ENCODE data around the gene LPP. TPM values are rescaled to one million over a fixed set of nuclear protein-coding genes. Genes with fewer than 3 reads are reported as not detected.
A peak's percentile ranks its signal among the peaks of the same experiment; 100 is the strongest.

The LPP gene
- total RNA-seq, 5 donors from 2014 or later (not counting 1 experiment from before 2014, with no cell fraction given) = 23.8 to 82.6 (median 39.3) TPM

- Histone ChIP-seq H3K4me1 (ENCODE audit: control insufficient read depth in 1 of 2, extremely low read depth in 1 of 2, insufficient read depth in 2 of 2, low read length in 2 of 2) (peaks cover 22 to 37% of the 10 kb centered on the region in 2 experiments), H3K36me3 (ENCODE audit: control insufficient read depth in 2 of 2, extremely low read depth in 1 of 2, insufficient read depth in 1 of 2, low read length in 1 of 2) (peaks cover 3 to 4% of the 10 kb centered on the region in 2 donors), H3K9me3 (no peaks in the 10 kb centered on the region), H3K27ac (ENCODE audit: low read length) (no peak overlapping the region), H3K27me3 (replicated peaks in 1 of 2; ENCODE audit: control insufficient read depth in 2 of 2, extremely low read depth in 1 of 2, insufficient read depth in 2 of 2, low read length in 1 of 2) (no peaks in the 10 kb centered on the region), H3K4me3 (ENCODE audit: control insufficient read depth in 1 of 2, extremely low read depth in 1 of 2, low read length in 1 of 2) (no peak overlapping the region)
- H3K27ac Mint-ChIP-seq = no peak overlapping the region
- DNase-seq (no peak), ATAC-seq (replicated peaks in 1 of 4) (no peak)
- peaks cover 60 to 76% (median 66%) of the 10 kb centered on the region in 3 donors for H3K4me1 Mint-ChIP-seq
- no peaks in the 10 kb centered on the region for H3K9me3 Mint-ChIP-seq
- CTCF ChIA-PET = interaction anchor here in 1 of 2 donors (0.6 kb wide), 1 partner anchor 430 kb away, joined by 4 read pairs; no protein-coding TSS in a partner anchor
- H3K27me3 Mint-ChIP-seq = no peaks in the 10 kb centered on the region
- H3K36me3 Mint-ChIP-seq = peaks cover 41% of the 10 kb centered on the region
- WGBS (ENCODE audit: insufficient coverage) = 91% methylated on average over 6 of the region's 9 CpGs
- POLR2A ChIA-PET = no interaction called here
- H3K4me3 Mint-ChIP-seq = no peak overlapping the region
Measured at GRCh38 chr3:188174317-188175044, 20.5 kb downstream of the LPP start.

GRCh38 chr3:188176476-188176875 is 22.5 kb downstream of the LPP start:
- H3K36me3 Mint-ChIP-seq = peaks cover 44% of the 10 kb centered on the region
- H3K9me3 Mint-ChIP-seq = no peaks in the 10 kb centered on the region
- ATAC-seq (replicated peaks in 1 of 4) (no peak), DNase-seq (no peak)
- peaks cover 13 to 28% of the 10 kb centered on the region in 2 experiments for H3K4me1 ChIP-seq (ENCODE audit: control insufficient read depth in 1 of 2, extremely low read depth in 1 of 2, insufficient read depth in 2 of 2, low read length in 2 of 2)
- H3K4me1 Mint-ChIP-seq = peaks cover 44 to 66% (median 55%) of the 10 kb centered on the region in 3 donors
- H3K9me3 ChIP-seq = no peaks in the 10 kb centered on the region
- H3K4me3 Mint-ChIP-seq = no peak overlapping the region
- H3K36me3 ChIP-seq (ENCODE audit: control insufficient read depth in 2 of 2, extremely low read depth in 1 of 2, insufficient read depth in 1 of 2, low read length in 1 of 2) = peaks cover 3 to 4% of the 10 kb centered on the region in 2 donors
- no peak overlapping the region for H3K27ac Mint-ChIP-seq
- no peaks in the 10 kb centered on the region for H3K27me3 Mint-ChIP-seq
- no peaks in the 10 kb centered on the region for H3K27me3 ChIP-seq (replicated peaks in 1 of 2; ENCODE audit: control insufficient read depth in 2 of 2, extremely low read depth in 1 of 2, insufficient read depth in 2 of 2, low read length in 1 of 2)
- no peak overlapping the region for H3K27ac ChIP-seq (ENCODE audit: low read length)
- ChIA-PET CTCF (interaction anchor here in 1 of 2 donors (0.6 kb wide), 1 partner anchor 26 kb away, joined by 6 read pairs; no protein-coding TSS in a partner anchor), POLR2A (interaction anchor here in 1 of 2 donors (1.0 kb wide), 1 partner anchor 10 kb away, joined by 4 read pairs; no protein-coding TSS in a partner anchor)
- H3K4me3 ChIP-seq (ENCODE audit: control insufficient read depth in 1 of 2, extremely low read depth in 1 of 2, low read length in 1 of 2) = no peak overlapping the region

GRCh38 chr3:188176884-188177283 is 22.9 kb downstream of the LPP start:
- no CpG with 5 or more reads among the region's 2 CpGs for WGBS (ENCODE audit: insufficient coverage)

GRCh38 chr3:188177721-188178120 is 23.8 kb downstream of the LPP start:
- no peak for ATAC-seq (replicated peaks in 1 of 4)
- CTCF ChIA-PET = no interaction called here
- peaks cover 52% of the 10 kb centered on the region for H3K36me3 Mint-ChIP-seq

More at GRCh38 chr3:188176884-188177283, 22.9 kb downstream of the LPP start:
- H3K36me3 ChIP-seq (ENCODE audit: control insufficient read depth in 2 of 2, extremely low read depth in 1 of 2, insufficient read depth in 1 of 2, low read length in 1 of 2) = peaks cover 3 to 4% of the 10 kb centered on the region in 2 donors
- no peak overlapping the region for H3K4me3 ChIP-seq (ENCODE audit: control insufficient read depth in 1 of 2, extremely low read depth in 1 of 2, low read length in 1 of 2)
- CTCF ChIA-PET = interaction anchor here in 1 of 2 donors (0.6 kb wide), 1 partner anchor 26 kb away, joined by 6 read pairs; no protein-coding TSS in a partner anchor
- Mint-ChIP-seq H3K27me3 (no peaks in the 10 kb centered on the region), H3K4me1 (peaks cover 44 to 65% (median 55%) of the 10 kb centered on the region in 3 donors), H3K36me3 (peaks cover 46% of the 10 kb centered on the region), H3K27ac (no peak overlapping the region), H3K4me3 (no peak overlapping the region), H3K9me3 (no peaks in the 10 kb centered on the region)
- peaks cover 13 to 28% of the 10 kb centered on the region in 2 experiments for H3K4me1 ChIP-seq (ENCODE audit: control insufficient read depth in 1 of 2, extremely low read depth in 1 of 2, insufficient read depth in 2 of 2, low read length in 2 of 2)
- ATAC-seq (replicated peaks in 1 of 4) (no peak), DNase-seq (no peak)
- no peak overlapping the region for H3K27ac ChIP-seq (ENCODE audit: low read length)
- no peaks in the 10 kb centered on the region for H3K9me3 ChIP-seq
- H3K27me3 ChIP-seq (replicated peaks in 1 of 2; ENCODE audit: control insufficient read depth in 2 of 2, extremely low read depth in 1 of 2, insufficient read depth in 2 of 2, low read length in 1 of 2) = no peaks in the 10 kb centered on the region
- POLR2A ChIA-PET = interaction anchor here in 1 of 2 donors (1.0 kb wide), 1 partner anchor 9 kb away, joined by 4 read pairs; no protein-coding TSS in a partner anchor

GRCh38 chr3:188178293-188178936 is 24.5 kb downstream of the LPP start:
- ATAC-seq (replicated peaks in 1 of 4) (peak in 3 of 4 experiments; percentile 43 to 57 (median 46)), DNase-seq (peak in 2 of 35 experiments; percentile 3 to 16)
- Histone ChIP-seq H3K27me3 (replicated peaks in 1 of 2; ENCODE audit: control insufficient read depth in 2 of 2, extremely low read depth in 1 of 2, insufficient read depth in 2 of 2, low read length in 1 of 2) (no peaks in the 10 kb centered on the region), H3K4me3 (ENCODE audit: control insufficient read depth in 1 of 2, extremely low read depth in 1 of 2, low read length in 1 of 2) (no peak overlapping the region), H3K36me3 (ENCODE audit: control insufficient read depth in 2 of 2, extremely low read depth in 1 of 2, insufficient read depth in 1 of 2, low read length in 1 of 2) (peaks cover 3 to 4% of the 10 kb centered on the region in 2 donors), H3K4me1 (ENCODE audit: control insufficient read depth in 1 of 2, extremely low read depth in 1 of 2, insufficient read depth in 2 of 2, low read length in 2 of 2) (peaks cover 13 to 28% of the 10 kb centered on the region in 2 experiments), H3K9me3 (no peaks in the 10 kb centered on the region), H3K27ac (ENCODE audit: low read length) (no peak overlapping the region)
- peak overlapping the region; percentile 6 to 79 for H3K27ac Mint-ChIP-seq
- ChIA-PET CTCF (no interaction called here), POLR2A (no interaction called here)
- H3K27me3 Mint-ChIP-seq = no peaks in the 10 kb centered on the region
- H3K36me3 Mint-ChIP-seq = peaks cover 52% of the 10 kb centered on the region
- H3K4me3 Mint-ChIP-seq = peak overlapping the region in 1 of 3 donors; percentile 50
- WGBS (ENCODE audit: insufficient coverage) = 56% methylated on average over 7 of the region's 7 CpGs
- H3K4me1 Mint-ChIP-seq = peaks cover 46 to 64% (median 58%) of the 10 kb centered on the region in 3 donors
- H3K9me3 Mint-ChIP-seq = no peaks in the 10 kb centered on the region

More at GRCh38 chr3:188177721-188178120, 23.8 kb downstream of the LPP start:
- WGBS (ENCODE audit: insufficient coverage) = no CpG with 5 or more reads among the region's 2 CpGs
- no peaks in the 10 kb centered on the region for H3K27me3 Mint-ChIP-seq
- POLR2A ChIA-PET = no interaction called here
- H3K27ac Mint-ChIP-seq = peak overlapping the region in 1 of 2 donors; percentile 8
- H3K9me3 Mint-ChIP-seq = no peaks in the 10 kb centered on the region
- Histone ChIP-seq H3K27me3 (replicated peaks in 1 of 2; ENCODE audit: control insufficient read depth in 2 of 2, extremely low read depth in 1 of 2, insufficient read depth in 2 of 2, low read length in 1 of 2) (no peaks in the 10 kb centered on the region), H3K4me1 (ENCODE audit: control insufficient read depth in 1 of 2, extremely low read depth in 1 of 2, insufficient read depth in 2 of 2, low read length in 2 of 2) (peaks cover 13 to 28% of the 10 kb centered on the region in 2 experiments), H3K27ac (ENCODE audit: low read length) (no peak overlapping the region), H3K36me3 (ENCODE audit: control insufficient read depth in 2 of 2, extremely low read depth in 1 of 2, insufficient read depth in 1 of 2, low read length in 1 of 2) (peaks cover 3 to 4% of the 10 kb centered on the region in 2 donors), H3K4me3 (ENCODE audit: control insufficient read depth in 1 of 2, extremely low read depth in 1 of 2, low read length in 1 of 2) (no peak overlapping the region), H3K9me3 (no peaks in the 10 kb centered on the region)
- no peak for DNase-seq
- peaks cover 44 to 65% (median 55%) of the 10 kb centered on the region in 3 donors for H3K4me1 Mint-ChIP-seq
- no peak overlapping the region for H3K4me3 Mint-ChIP-seq

All from T-cell (primary cell).